H1 (cell line): ENCODE data around the gene EPHB1. TPM values are rescaled to one million over a fixed set of nuclear protein-coding genes. Genes with fewer than 3 reads are reported as not detected.

Source experiments
- CTCF ChIA-PET: fragments of 300-600 bp; sonication (Branson Sonifier 250); formaldehyde crosslinking; loops from one replicate; lab custom pipeline; 2021; ENCODE audit not compliant: partially characterized antibody; lab: Charles Lee
- POLR2A ChIA-PET: fragments of 300-600 bp; sonication (Branson Sonifier 250); formaldehyde crosslinking; loops from one replicate; lab custom pipeline; 2021; ENCODE audit warnings: inconsistent platforms; ENCODE audit not compliant: partially characterized antibody; lab: Charles Lee
- DNase-seq, 2 experiments: peaks; one replicate each; pipeline versions ENCODE4 v3.0.0 to v3.0.0-alpha.2; 2010 to 2022; ENCODE audit warnings: low spot score in 2 of 2, low read depth in 1 of 2, mixed read lengths in 1 of 2
- FAIRE-seq: peaks from 2 replicates; lab custom pipeline; 2011; peaks lifted over from hg19 to GRCh38; lab: Jason Lieb, UNC
- H2AFZ ChIP-seq: 2 replicates; pipeline ENCODE4 v1.8.1; 2012; ENCODE audit warnings: low read length, inconsistent platforms
- H2AK5ac ChIP-seq: 2 replicates; pipeline ENCODE4 v1.6.1; 2013; ENCODE audit warnings: low read depth, low read length
- H2BK120ac ChIP-seq: replicated peaks from 2 replicates; pipeline ENCODE3; 2013; ENCODE audit warnings: low read depth, low read length, inconsistent platforms
- H2BK12ac ChIP-seq: 2 replicates; pipeline ENCODE4 v1.6.1; 2013; ENCODE audit warnings: low read depth, low read length
- H2BK15ac ChIP-seq: 2 replicates; pipeline ENCODE4 v1.6.1; 2013; ENCODE audit warnings: low read length
- H2BK20ac ChIP-seq: 2 replicates; pipeline ENCODE4 v1.6.1; 2013; ENCODE audit warnings: low read length
- H2BK5ac ChIP-seq: 2 replicates; pipeline ENCODE4 v1.6.1; 2013; ENCODE audit warnings: low read depth, low read length
- H3K14ac ChIP-seq: 2 replicates; pipeline ENCODE4 v1.6.1; 2013; ENCODE audit warnings: inconsistent platforms; ENCODE audit not compliant: insufficient read length
- H3K18ac ChIP-seq: 2 replicates; pipeline ENCODE4 v1.6.1; 2013; ENCODE audit warnings: low read length; ENCODE audit errors: extremely low read depth
- H3K23ac ChIP-seq: 2 replicates; pipeline ENCODE4 v1.6.1; 2013; ENCODE audit warnings: inconsistent platforms; ENCODE audit not compliant: insufficient read length
- H3K23me2 ChIP-seq: 2 replicates; pipeline ENCODE4 v1.6.1; 2013; ENCODE audit warnings: low read depth, low read length
- H3K27ac ChIP-seq: 2 replicates; pipeline ENCODE4 v1.6.1; 2011; ENCODE audit warnings: low read depth, low read length, inconsistent platforms
- H3K27me3 ChIP-seq, 4 experiments: replicated peaks in 1 of 4; 1 replicate in 1 of 4; 2 replicates in 3 of 4; pipeline versions ENCODE4 v1.6.1 to v1.8.1; 2011 to 2013; ENCODE audit warnings: low read length in 3 of 4, mild to moderate bottlenecking in 3 of 4, inconsistent platforms in 2 of 4, mixed read lengths in 2 of 4, moderate library complexity in 1 of 4; ENCODE audit not compliant: control insufficient read depth in 3 of 4, insufficient read depth in 3 of 4; ENCODE audit errors: extremely low read depth in 1 of 4
- H3K36me3 ChIP-seq, 4 experiments: 2 replicates each; pipeline versions ENCODE4 v1.6.1 to v1.8.1; 2011 to 2013; ENCODE audit warnings: mild to moderate bottlenecking in 4 of 4, low read length in 3 of 4, moderate library complexity in 2 of 4, control low read depth in 1 of 4, inconsistent platforms in 1 of 4; ENCODE audit not compliant: insufficient read depth in 4 of 4, control insufficient read depth in 2 of 4
- H3K4ac ChIP-seq: replicated peaks from 2 replicates; pipeline ENCODE3; 2013; ENCODE audit warnings: low read length, low read depth, mixed read lengths, inconsistent platforms; ENCODE audit not compliant: insufficient read length
- H3K4me1 ChIP-seq, 4 experiments: replicated peaks in 1 of 4; 1 replicate in 1 of 4; 2 replicates in 3 of 4; pipeline versions ENCODE4 v1.6.1 to v1.8.1; 2011 to 2013; ENCODE audit warnings: low read length in 3 of 4, inconsistent platforms in 2 of 4, mixed read lengths in 1 of 4; ENCODE audit not compliant: insufficient read depth in 4 of 4, control insufficient read depth in 3 of 4
- H3K4me2 ChIP-seq, 2 experiments: 2 replicates each; pipeline versions ENCODE4 v1.6.1 to v1.8.1; 2011 to 2013; ENCODE audit warnings: low read depth in 2 of 2, low read length in 2 of 2, control low read depth in 1 of 2, inconsistent platforms in 1 of 2, mild to moderate bottlenecking in 1 of 2; ENCODE audit not compliant: insufficient read depth in 1 of 2
- H3K4me3 ChIP-seq, 4 experiments: fragments of 200-600, 300-600 bp in 1 of 4; sonication (generic), shearing (Covaris generic), sonication (Bioruptor Twin) in 1 of 4; 2 replicates each; pipeline versions ENCODE4 v1.5.1 to v1.8.1; 2011 to 2016; ENCODE audit warnings: low read length in 4 of 4, low read depth in 3 of 4, control low read depth in 2 of 4, inconsistent platforms in 2 of 4, mild to moderate bottlenecking in 2 of 4, mixed read lengths in 1 of 4, moderate library complexity in 1 of 4; ENCODE audit not compliant: insufficient read depth in 2 of 4; ENCODE audit errors: extremely low read depth in 1 of 4
- H3K56ac ChIP-seq: replicated peaks from 2 replicates; pipeline ENCODE3; 2013; ENCODE audit warnings: low read depth, mild to moderate bottlenecking, mixed read lengths, low read length, inconsistent platforms; ENCODE audit not compliant: insufficient read length
- H3K79me1 ChIP-seq: 2 replicates; pipeline ENCODE4 v1.6.1; 2013; ENCODE audit warnings: low read depth, low read length, control low read depth
- H3K79me2 ChIP-seq, 2 experiments: 2 replicates each; pipeline versions ENCODE4 v1.6.1 to v1.8.1; 2012 to 2013; ENCODE audit warnings: low read length in 2 of 2, mild to moderate bottlenecking in 2 of 2, inconsistent platforms in 1 of 2; ENCODE audit not compliant: insufficient read depth in 2 of 2, control insufficient read depth in 1 of 2
- H3K9ac ChIP-seq, 4 experiments: replicated peaks in 1 of 4; 1 replicate in 1 of 4; 2 replicates in 3 of 4; pipeline versions ENCODE4 v1.6.1 to v1.8.1; 2011 to 2013; ENCODE audit warnings: low read depth in 3 of 4, low read length in 3 of 4, control low read depth in 2 of 4, mild to moderate bottlenecking in 2 of 4, moderate library complexity in 2 of 4, inconsistent platforms in 1 of 4; ENCODE audit errors: extremely low read depth in 1 of 4
- H3K9me3 ChIP-seq, 2 experiments: 2 replicates each; pipeline versions ENCODE4 v1.6.1 to v1.8.1; 2012 to 2013; ENCODE audit warnings: mild to moderate bottlenecking in 2 of 2, moderate library complexity in 2 of 2, control low read depth in 1 of 2, inconsistent platforms in 1 of 2, low read depth in 1 of 2, low read length in 1 of 2, mixed read lengths in 1 of 2; ENCODE audit not compliant: insufficient read depth in 2 of 2
- H4K20me1 ChIP-seq, 2 experiments: replicated peaks in 1 of 2; 2 replicates each; pipeline versions ENCODE3 to v1.8.1; 2011 to 2013; ENCODE audit warnings: inconsistent platforms in 2 of 2, low read length in 2 of 2, mild to moderate bottlenecking in 1 of 2; ENCODE audit not compliant: insufficient read depth in 2 of 2, control insufficient read depth in 1 of 2
- H4K5ac ChIP-seq: 2 replicates; pipeline ENCODE4 v1.6.1; 2013; ENCODE audit warnings: low read length, low read depth, mixed read lengths, inconsistent platforms; ENCODE audit not compliant: insufficient read length
- H4K8ac ChIP-seq: 2 replicates; pipeline ENCODE4 v1.8.0; 2013; ENCODE audit warnings: mild to moderate bottlenecking, moderate library complexity, low read length, inconsistent platforms; ENCODE audit not compliant: insufficient read depth; ENCODE audit errors: extremely low read depth
- H4K91ac ChIP-seq: replicated peaks from 2 replicates; pipeline ENCODE3; 2013; ENCODE audit warnings: low read length, mixed read lengths, inconsistent platforms; ENCODE audit not compliant: insufficient read length
- BACH1 ChIP-seq: IDR thresholded peaks from 2 replicates; pipeline ENCODE4 v1.6.1; 2012; ENCODE audit warnings: low read length, improper control_type of control experiment
- JUN ChIP-seq: IDR thresholded peaks from 2 replicates; pipeline ENCODE4 v1.6.1; 2011; ENCODE audit warnings: low read depth, mild to moderate bottlenecking, improper control_type of control experiment, low read length
- NANOG ChIP-seq: IDR thresholded peaks from 2 replicates; pipeline ENCODE4 v1.6.1; 2011; ENCODE audit warnings: low read length, low read depth, mild to moderate bottlenecking, inconsistent platforms; ENCODE audit not compliant: insufficient read depth, poor library complexity, severe bottlenecking
- SUZ12 ChIP-seq: fragments of 200-600 bp; sonication (generic); IDR thresholded peaks from 2 replicates; pipeline ENCODE4 v1.6.1; 2012; ENCODE audit warnings: mild to moderate bottlenecking, inconsistent platforms, low read length, moderate library complexity, mixed read lengths
- WGBS, 2 experiments: shearing (Covaris generic) in 1 of 2; methylation state at CpG; one replicate each; pipeline versions ENCODE4 v1.1.6 to v1.1.7; 2013 to 2015; ENCODE audit warnings: low lambda C conversion rate in 2 of 2, mixed read lengths in 2 of 2, inconsistent platforms in 1 of 2, low coverage in 1 of 2, missing lambda C conversion rate in 1 of 2; ENCODE audit not compliant: insufficient replicate concordance in 2 of 2, insufficient coverage in 1 of 2, insufficient read length in 1 of 2; ENCODE audit errors: extremely low coverage in 1 of 2, missing lambda C conversion rate in 1 of 2; 5-methylcytosine and 5-hydroxymethylcytosine counted together
- polyA plus RNA-seq, 7 experiments: library from polyadenylated mRNA; depleted of rRNA in 3 of 7; stranded (reverse) in 5 of 7; unstranded in 2 of 7; fragments of >200 nt in 5 of 7; fragments of 200-250 nt in 2 of 7; gene quantifications; 1 replicate in 5 of 7; 2 replicates in 1 of 7; 4 replicates in 1 of 7; pipeline versions ENCODE4 v1.2.1 to v1.2.3, GENCODE V29; 2011 to 2013; ENCODE audit warnings: missing spikeins in 2 of 7, mixed read lengths in 2 of 7
- total RNA-seq: library from RNA; stranded (reverse); fragmentation: NEBNext Ultra II Directional; extraction: Animal tissue kit (Norgen Biotek cat#: 25700); gene quantifications from 2 replicates; pipeline ENCODE4 v1.2.1, GENCODE V29; 2021
- TF ChIP-seq, protein P1 (sequence below), 3 experiments: IDR thresholded peaks; 1 replicate in 2 of 3; 2 replicates in 1 of 3; pipeline versions ENCODE4 v1.5.1 to v1.6.1; 2011; ENCODE audit warnings: low read length in 3 of 3, mild to moderate bottlenecking in 3 of 3, inconsistent platforms in 2 of 3, low read depth in 1 of 3, moderate library complexity in 1 of 3; ENCODE audit not compliant: insufficient read depth in 1 of 3; ENCODE audit errors: control extremely low read depth in 1 of 3

Gene EPHB1
- total and polyA plus RNA-seq, 2 of the 8 experiments (the other 6 are each of a cell fraction or from before 2014, with no cell fraction given), result 3.5 to 5.9 TPM

DNA sequence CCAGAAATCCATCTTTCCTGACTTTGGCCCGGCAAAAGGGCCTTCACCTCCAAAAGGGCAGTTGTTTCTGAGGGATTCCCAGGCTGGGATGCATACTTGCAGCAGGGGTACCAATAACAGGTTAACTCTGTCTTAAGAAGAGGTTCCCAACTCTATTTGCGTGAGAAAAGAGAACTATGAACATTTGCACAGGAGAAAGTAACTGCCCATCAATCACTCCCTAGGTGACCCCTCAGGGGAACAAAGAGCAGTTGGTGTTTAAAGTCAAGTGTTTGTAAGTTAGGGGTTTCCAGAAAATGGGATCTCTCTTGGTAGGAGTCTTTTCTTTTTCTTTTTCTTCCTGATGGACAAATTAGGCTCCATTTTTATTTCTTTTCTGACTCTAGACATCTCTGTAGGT is 97.3 kb downstream of the EPHB1 start:
- POLR2A ChIA-PET, result no interaction called here

More for the DNA sequence above, 97.3 kb downstream of the EPHB1 start:
- peaks cover 0 to 2% of the 10 kb centered on the region in 2 experiments; a peak in 1 of 4 replicates for H3K9me3 ChIP-seq
- H2BK15ac ChIP-seq, result no peak overlapping the region
- H3K4me1 ChIP-seq, result peaks cover 0 to 8% (median 6%) of the 10 kb centered on the region in 4 experiments; a peak in 4 of 7 replicates
- TF ChIP-seq NANOG (peak; percentile 86), JUN (no peak), SUZ12 (no peak), BACH1 (no peak)
- TF ChIP-seq, protein P1, sequence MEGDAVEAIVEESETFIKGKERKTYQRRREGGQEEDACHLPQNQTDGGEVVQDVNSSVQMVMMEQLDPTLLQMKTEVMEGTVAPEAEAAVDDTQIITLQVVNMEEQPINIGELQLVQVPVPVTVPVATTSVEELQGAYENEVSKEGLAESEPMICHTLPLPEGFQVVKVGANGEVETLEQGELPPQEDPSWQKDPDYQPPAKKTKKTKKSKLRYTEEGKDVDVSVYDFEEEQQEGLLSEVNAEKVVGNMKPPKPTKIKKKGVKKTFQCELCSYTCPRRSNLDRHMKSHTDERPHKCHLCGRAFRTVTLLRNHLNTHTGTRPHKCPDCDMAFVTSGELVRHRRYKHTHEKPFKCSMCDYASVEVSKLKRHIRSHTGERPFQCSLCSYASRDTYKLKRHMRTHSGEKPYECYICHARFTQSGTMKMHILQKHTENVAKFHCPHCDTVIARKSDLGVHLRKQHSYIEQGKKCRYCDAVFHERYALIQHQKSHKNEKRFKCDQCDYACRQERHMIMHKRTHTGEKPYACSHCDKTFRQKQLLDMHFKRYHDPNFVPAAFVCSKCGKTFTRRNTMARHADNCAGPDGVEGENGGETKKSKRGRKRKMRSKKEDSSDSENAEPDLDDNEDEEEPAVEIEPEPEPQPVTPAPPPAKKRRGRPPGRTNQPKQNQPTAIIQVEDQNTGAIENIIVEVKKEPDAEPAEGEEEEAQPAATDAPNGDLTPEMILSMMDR (IDR thresholded peaks at IDR 0.05; ENCODE audit: control extremely low read depth in 1 of 3, insufficient read depth in 1 of 3, low read depth in 1 of 3, low read length in 3 of 3), result no peak
- no peak overlapping the region for H3K14ac ChIP-seq
- no peak overlapping the region for H3K4me3 ChIP-seq
- no peak overlapping the region for H3K23ac ChIP-seq
- 28% methylated on average over 2 of the region's 2 CpGs; no CpG with 5 or more reads in 1 of the 2 experiments for WGBS, 2 experiments
- H4K5ac ChIP-seq, result no peak overlapping the region
- no peak overlapping the region for H4K8ac ChIP-seq
- no peak overlapping the region for H3K9ac ChIP-seq
- H3K79me1 ChIP-seq, result no peaks in the 10 kb centered on the region
- H2BK120ac ChIP-seq, result no peak overlapping the region
- no peak overlapping the region for H2BK20ac ChIP-seq
- no peaks in the 10 kb centered on the region for H3K79me2 ChIP-seq
- no peaks in the 10 kb centered on the region for H3K36me3 ChIP-seq
- DNase-seq (no peak), FAIRE-seq (peak; percentile 73)
- no peak overlapping the region for H2AK5ac ChIP-seq
- no peak overlapping the region for H3K18ac ChIP-seq
- H4K20me1 ChIP-seq, result peaks cover 4 to 8% of the 10 kb centered on the region in 2 experiments
- no peak overlapping the region for H2BK5ac ChIP-seq
- no peak overlapping the region for H3K4me2 ChIP-seq
- no peak overlapping the region for H3K4ac ChIP-seq
- H3K27me3 ChIP-seq, result peaks cover 15 to 36% (median 25%) of the 10 kb centered on the region in 4 experiments; a peak in 6 of 7 replicates
- CTCF ChIA-PET, result interaction anchor here (0.9 to 1.2 kb wide), 4 partner anchors 9 to 97 kb away, joined by 3 to 4 read pairs (median 4); partner anchors contain the start of gene EPHB1
- no peak overlapping the region for H3K27ac ChIP-seq
- H2AFZ ChIP-seq, result no peak overlapping the region
- no peak overlapping the region for H4K91ac ChIP-seq
- H3K56ac ChIP-seq, result no peak overlapping the region
- H2BK12ac ChIP-seq, result no peak overlapping the region
- no peaks in the 10 kb centered on the region for H3K23me2 ChIP-seq
